Stomach (tissue), 9 donors: ENCODE data around the gene PTPRG. TPM values are rescaled to one million over a fixed set of nuclear protein-coding genes. Genes with fewer than 3 reads are reported as not detected.

Source experiments
- DNase-seq, 2 donors: peaks; one replicate each; pipeline versions ENCODE4 v3.0.0 to v3.0.0-alpha.2; 2013 to 2019
- H3K27ac ChIP-seq, 5 donors: fragments of 200-600 bp in 4 of 5; sonication (generic) in 4 of 5; one replicate each; pipeline ENCODE4 v1.5.1; 2013 to 2019; ENCODE audit warnings: mild to moderate bottlenecking in 1 of 5, moderate library complexity in 1 of 5
- H3K27me3 ChIP-seq, 3 donors: fragments of 200-600 bp; sonication (generic); one replicate each; pipeline ENCODE4 v1.5.1; 2017 to 2019; ENCODE audit warnings: mixed run types in 1 of 3
- H3K36me3 ChIP-seq, 4 donors: fragments of 200-600 bp; sonication (generic); 1 replicate in 3 of 4; 2 replicates in 1 of 4; pipeline ENCODE4 v1.5.1; 2016 to 2019
- H3K4me1 ChIP-seq, 4 donors: fragments of 200-600 bp; sonication (generic); one replicate each; pipeline ENCODE4 v1.5.1; 2016 to 2019
- H3K4me3 ChIP-seq, 4 donors: fragments of 200-600 bp; sonication (generic) in 3 of 4; one replicate each; pipeline ENCODE4 v1.5.1; 2016 to 2019; ENCODE audit warnings: mild to moderate bottlenecking in 1 of 4
- H3K9me3 ChIP-seq, 4 donors: fragments of 200-600 bp; sonication (generic); one replicate each; pipeline ENCODE4 v1.5.1; 2016 to 2019
- EP300 ChIP-seq: sonication (generic); formaldehyde crosslinking; IDR thresholded peaks from one replicate; pipeline ENCODE4 v1.6.1; 2017; ENCODE audit warnings: antibody characterized with exemption
- POLR2A ChIP-seq, 4 donors: fragments of 450-650 bp; IDR thresholded peaks; one replicate each; pipeline ENCODE4 v1.6.1; 2016; ENCODE audit warnings: antibody characterized with exemption in 4 of 4, control low read depth in 2 of 4, mild to moderate bottlenecking in 1 of 4, moderate library complexity in 1 of 4
- POLR2AphosphoS5 ChIP-seq, 3 donors: sonication (generic); formaldehyde crosslinking; IDR thresholded peaks; one replicate each; pipeline ENCODE4 v1.6.1; 2016; ENCODE audit warnings: antibody characterized with exemption in 3 of 3
- WGBS, 5 donors: extraction: QIAGEN DNeasy Blood & Tissue Kit in 3 of 5; methylation state at CpG; one replicate each; pipeline versions ENCODE4 v1.1.5 to v1.1.7; 2013 to 2018; 5-methylcytosine and 5-hydroxymethylcytosine counted together
- intact Hi-C: fragments of 100-400 bp; cut with DNase I; formaldehyde crosslinking; loops from one replicate; pipeline ENCODE4 v1.15.1; 2023; ENCODE audit warnings: low total_unique reads
- polyA plus RNA-seq, 3 donors: library from polyadenylated mRNA; stranded (reverse); fragments of 200-250 nt; gene quantifications; one replicate each; pipeline ENCODE4 v1.2.3, GENCODE V29; 2013
- total RNA-seq, 5 donors: library from RNA; depleted of rRNA; stranded (reverse); fragments of >200 nt; gene quantifications; one replicate each; pipeline versions ENCODE4 v1.1.0 to v1.2.3, GENCODE V29; 2014 to 2016
- TF ChIP-seq, protein P1 (sequence below), 7 experiments: fragments of 450-650 bp in 4 of 7; fragments of 200-600 bp in 3 of 7; sonication (generic) in 3 of 7; IDR thresholded peaks; one replicate each; pipeline ENCODE4 v1.5.1; 2016 to 2019; ENCODE audit warnings: antibody characterized with exemption in 7 of 7, control low read depth in 2 of 7, mild to moderate bottlenecking in 1 of 7
- donor health status: healthy with polysubstance abuse.
- donor health status: Bipolar disorder and iron deficiency.
- donor health status: healthy.

PTPRG gene
- total and polyA plus RNA-seq, 8 donors: 2.4 to 96.0 (median 22.0) TPM

DNA sequence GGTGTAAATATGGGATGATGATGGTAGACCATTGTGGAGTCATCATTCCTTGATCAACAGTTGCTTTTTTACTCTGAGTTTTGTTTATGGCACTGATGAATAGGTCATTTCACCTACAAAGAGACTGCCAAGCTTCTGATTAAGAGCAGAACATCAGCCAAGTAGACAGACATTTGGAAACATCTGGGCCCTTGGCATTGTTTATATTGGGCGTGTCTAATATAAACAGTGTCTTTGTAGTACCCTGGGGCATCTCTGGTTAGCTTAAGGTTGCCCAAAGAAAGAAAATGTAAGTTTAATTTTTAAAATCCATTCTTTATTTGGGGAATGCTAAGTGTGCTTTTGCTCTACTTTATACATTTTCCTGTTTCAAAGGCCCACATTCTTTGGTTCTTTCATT is 435.0 kb downstream of the PTPRG start:
- no peaks in the 10 kb centered on the region for H3K9me3 ChIP-seq
- peaks cover 0 to 8% (median 3%) of the 10 kb centered on the region in 4 donors for H3K4me1 ChIP-seq
- WGBS, 5 donors: 15 to 33% (median 26%) methylated on average over 1 of the region's 1 CpG
- intact Hi-C loops: no loop called here
- no peak overlapping the region for H3K27ac ChIP-seq
- no peak for DNase-seq
- TF ChIP-seq POLR2AphosphoS5 (IDR thresholded peaks at IDR 0.05) (no peak), POLR2A (IDR thresholded peaks at IDR 0.05) (no peak), EP300 (no peak)
- TF ChIP-seq, protein P1, sequence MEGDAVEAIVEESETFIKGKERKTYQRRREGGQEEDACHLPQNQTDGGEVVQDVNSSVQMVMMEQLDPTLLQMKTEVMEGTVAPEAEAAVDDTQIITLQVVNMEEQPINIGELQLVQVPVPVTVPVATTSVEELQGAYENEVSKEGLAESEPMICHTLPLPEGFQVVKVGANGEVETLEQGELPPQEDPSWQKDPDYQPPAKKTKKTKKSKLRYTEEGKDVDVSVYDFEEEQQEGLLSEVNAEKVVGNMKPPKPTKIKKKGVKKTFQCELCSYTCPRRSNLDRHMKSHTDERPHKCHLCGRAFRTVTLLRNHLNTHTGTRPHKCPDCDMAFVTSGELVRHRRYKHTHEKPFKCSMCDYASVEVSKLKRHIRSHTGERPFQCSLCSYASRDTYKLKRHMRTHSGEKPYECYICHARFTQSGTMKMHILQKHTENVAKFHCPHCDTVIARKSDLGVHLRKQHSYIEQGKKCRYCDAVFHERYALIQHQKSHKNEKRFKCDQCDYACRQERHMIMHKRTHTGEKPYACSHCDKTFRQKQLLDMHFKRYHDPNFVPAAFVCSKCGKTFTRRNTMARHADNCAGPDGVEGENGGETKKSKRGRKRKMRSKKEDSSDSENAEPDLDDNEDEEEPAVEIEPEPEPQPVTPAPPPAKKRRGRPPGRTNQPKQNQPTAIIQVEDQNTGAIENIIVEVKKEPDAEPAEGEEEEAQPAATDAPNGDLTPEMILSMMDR (IDR thresholded peaks at IDR 0.05): no peak
- no peak overlapping the region for H3K4me3 ChIP-seq
- no peaks in the 10 kb centered on the region for H3K27me3 ChIP-seq
- H3K36me3 ChIP-seq: no peaks in the 10 kb centered on the region

DNA sequence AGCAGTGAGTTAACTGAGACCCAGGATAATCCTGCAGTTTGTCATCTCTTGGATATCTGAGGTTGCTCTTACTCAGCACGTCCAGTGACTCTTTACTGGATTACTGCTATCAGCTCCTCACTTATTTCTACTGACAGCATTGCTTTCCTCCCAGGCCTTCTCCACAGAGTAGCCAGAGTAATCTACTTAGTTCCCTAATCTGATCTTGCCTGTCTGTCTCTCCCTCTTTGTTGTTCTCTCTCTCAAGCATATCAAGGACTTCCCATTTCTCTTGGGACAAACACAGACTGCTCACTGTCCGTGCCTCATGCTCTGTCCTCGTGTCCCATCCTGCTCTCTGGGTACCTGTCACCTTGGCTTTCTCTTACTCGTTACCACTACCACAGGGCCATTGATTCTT is 435.7 kb downstream of the PTPRG start:
- WGBS, 5 donors: 71 to 87% (median 84%) methylated on average over 4 of the region's 4 CpGs
- DNase-seq: peak in 1 of 2 donors; percentile 3

DNA sequence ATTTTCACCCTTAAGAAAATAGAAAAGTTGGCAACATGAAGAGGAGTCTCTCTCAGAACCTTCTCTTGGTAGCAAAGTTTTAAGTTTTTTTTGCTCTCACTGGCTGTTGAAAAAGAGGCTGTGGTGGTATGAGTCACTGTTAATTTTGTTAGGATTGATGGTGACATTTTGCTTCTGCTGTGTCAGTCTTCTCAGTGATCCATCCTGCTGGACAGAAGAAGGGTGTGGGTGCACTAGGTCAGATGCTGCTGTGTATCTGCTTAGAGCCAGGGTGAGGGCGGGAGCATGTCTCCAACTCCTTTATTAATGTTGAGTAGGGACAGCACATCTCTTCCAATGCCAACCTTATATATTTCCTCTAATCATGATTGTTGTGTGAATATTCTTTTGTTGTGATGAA is 442.5 kb downstream of the PTPRG start:
- Histone ChIP-seq H3K4me1 (peaks cover 0 to 11% (median 3%) of the 10 kb centered on the region in 4 donors), H3K9me3 (no peaks in the 10 kb centered on the region), H3K36me3 (peaks cover 0 to 16% (median 10%) of the 10 kb centered on the region in 4 donors), H3K27me3 (no peaks in the 10 kb centered on the region), H3K4me3 (no peak overlapping the region), H3K27ac (no peak overlapping the region)
- no peak for DNase-seq
- intact Hi-C loops: no loop called here
- WGBS, 5 donors: 88 to 100% (median 94%) methylated on average over 1 of the region's 1 CpG
- no peak for TF ChIP-seq POLR2A (IDR thresholded peaks at IDR 0.05)
- TF ChIP-seq, protein P1 (IDR thresholded peaks at IDR 0.05): no peak
- no peak for TF ChIP-seq POLR2AphosphoS5 (IDR thresholded peaks at IDR 0.05)
- no peak for TF ChIP-seq EP300

More for the DNA sequence above, 435.7 kb downstream of the PTPRG start:
- Histone ChIP-seq H3K27ac (no peak overlapping the region), H3K4me3 (no peak overlapping the region), H3K27me3 (no peaks in the 10 kb centered on the region), H3K4me1 (peaks cover 0 to 8% (median 3%) of the 10 kb centered on the region in 4 donors), H3K9me3 (no peaks in the 10 kb centered on the region), H3K36me3 (no peaks in the 10 kb centered on the region)
- TF ChIP-seq POLR2A (IDR thresholded peaks at IDR 0.05): no peak
- TF ChIP-seq, protein P1 (IDR thresholded peaks at IDR 0.05): no peak
- TF ChIP-seq POLR2AphosphoS5 (IDR thresholded peaks at IDR 0.05): no peak
- no peak for TF ChIP-seq EP300
- intact Hi-C loops: no loop called here

DNA sequence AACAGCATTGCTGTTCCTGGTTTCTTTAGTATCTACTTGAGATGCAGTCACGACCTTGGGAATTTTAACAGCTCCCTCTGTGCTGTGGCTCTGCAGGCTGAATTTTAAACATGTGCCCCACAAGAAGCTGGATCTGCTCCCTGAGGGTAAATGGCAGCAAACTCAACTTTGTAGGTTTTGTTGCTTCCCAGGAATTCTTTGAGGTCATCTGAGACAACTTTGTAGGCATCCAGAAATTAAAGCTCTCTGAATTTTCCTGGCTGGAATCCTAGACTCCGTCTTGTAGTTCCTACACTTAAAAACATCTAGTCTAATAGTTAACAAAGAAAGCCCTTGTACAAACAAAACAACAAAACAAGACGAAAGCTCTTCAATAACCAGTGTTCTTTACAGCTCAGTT is 445.7 kb downstream of the PTPRG start:
- H3K27ac ChIP-seq: no peak overlapping the region
- H3K36me3 ChIP-seq: peaks cover 0 to 20% (median 10%) of the 10 kb centered on the region in 4 donors
- H3K27me3 ChIP-seq: no peaks in the 10 kb centered on the region
- H3K9me3 ChIP-seq: no peaks in the 10 kb centered on the region
- no peak overlapping the region for H3K4me3 ChIP-seq
- no peak for TF ChIP-seq EP300
- no peak for TF ChIP-seq POLR2AphosphoS5 (IDR thresholded peaks at IDR 0.05)
- no peak for TF ChIP-seq POLR2A (IDR thresholded peaks at IDR 0.05)
- TF ChIP-seq, protein P1 (IDR thresholded peaks at IDR 0.05): no peak
- intact Hi-C loops: no loop called here
- peak in 1 of 2 donors; percentile 12 for DNase-seq
- H3K4me1 ChIP-seq: peaks cover 0 to 11% (median 3%) of the 10 kb centered on the region in 4 donors
- 47 to 77% (median 64%) methylated on average over 3 of the region's 3 CpGs for WGBS, 5 donors
